Kidney (tissue), 14 donors: ENCODE data around the gene PTPRT. TPM values are rescaled to one million over a fixed set of nuclear protein-coding genes. Genes with fewer than 3 reads are reported as not detected.
A peak's percentile ranks its signal among the peaks of the same experiment; 100 is the strongest.

Experiments used
- DNase-seq, 5 donors: peaks; one replicate each; pipeline ENCODE4 v3.0.0-alpha.2; 2013 to 2020
- FAIRE-seq: peaks from 2 replicates; lab custom pipeline; 2012; peaks lifted over from hg19 to GRCh38; lab: Jason Lieb, UNC
- H3K27ac ChIP-seq, 2 donors: one replicate each; pipeline ENCODE4 v1.7.0; 2013; ENCODE audit warnings: low read depth in 2 of 2, low read length in 2 of 2, inconsistent platforms in 1 of 2
- H3K27me3 ChIP-seq: one replicate; pipeline ENCODE4 v1.7.1; 2013; ENCODE audit warnings: low read length, inconsistent platforms; ENCODE audit not compliant: control insufficient read depth, insufficient read depth
- H3K36me3 ChIP-seq, 3 donors: one replicate each; pipeline versions ENCODE4 v1.7.0 to v1.7.1; 2013; ENCODE audit warnings: low read length in 3 of 3, control low read depth in 1 of 3, inconsistent platforms in 1 of 3; ENCODE audit not compliant: insufficient read depth in 3 of 3, control insufficient read depth in 2 of 3
- H3K4me1 ChIP-seq, 3 donors: one replicate each; pipeline versions ENCODE4 v1.7.0 to v1.7.1; 2013; ENCODE audit warnings: low read length in 3 of 3, inconsistent platforms in 1 of 3, low read depth in 1 of 3; ENCODE audit not compliant: control insufficient read depth in 2 of 3, insufficient read depth in 2 of 3
- H3K4me3 ChIP-seq, 3 donors: one replicate each; pipeline versions ENCODE4 v1.7.0 to v1.8.1; 2013; ENCODE audit warnings: low read length in 3 of 3, control low read depth in 1 of 3, inconsistent platforms in 1 of 3
- H3K9ac ChIP-seq, 3 donors: one replicate each; pipeline versions ENCODE4 v1.7.0 to v1.7.1; 2013; ENCODE audit warnings: low read length in 3 of 3, control low read depth in 1 of 3, inconsistent platforms in 1 of 3
- H3K9me3 ChIP-seq, 3 donors: one replicate each; pipeline versions ENCODE4 v1.7.0 to v1.7.1; 2013; ENCODE audit warnings: low read length in 3 of 3, control low read depth in 1 of 3, inconsistent platforms in 1 of 3; ENCODE audit not compliant: control insufficient read depth in 2 of 3, insufficient read depth in 1 of 3
- CTCF ChIP-seq: IDR thresholded peaks from 3 replicates; pipeline ENCODE4 v1.5.1; 2012; ENCODE audit warnings: mild to moderate bottlenecking, moderate library complexity, borderline replicate concordance; ENCODE audit not compliant: insufficient read depth; ENCODE audit errors: extremely low read depth
- intact Hi-C: fragments of 100-400 bp; cut with DNase I; formaldehyde crosslinking; loops from one replicate; pipeline ENCODE4 v1.11.1; 2022
- polyA plus RNA-seq: library from polyadenylated mRNA; stranded (reverse); fragments of 350-450 nt; fragmentation: Illumina TruSeq; extraction: RNeasy Lipid Tissue Mini Kit (QIAGEN cat#74804); gene quantifications from one replicate; pipeline ENCODE4 v1.2.3, GENCODE V29; 2014; ENCODE audit warnings: low read depth, low replicate concordance; ENCODE audit not compliant: insufficient read depth
- total RNA-seq: library from RNA; stranded (reverse); fragmentation: NEBNext Ultra II Directional; extraction: Animal tissue kit (Norgen Biotek cat#: 25700); gene quantifications from one replicate; pipeline ENCODE4 v1.2.1, GENCODE V29; 2021
- donor health status: control.
- donor health status: control.
- donor health status: control.
- donor health status: control.
- donor health status: control.
- donor health status: DM: yes; HTN: yes; CAD: no.
- donor health status: Normal renal cell carcinoma (clear cell type).

Gene PTPRT
- total and polyA plus RNA-seq, 2 donors from 2014 or later: 0.60 TPM; not detected in 1

GRCh38 chr20:42024653-42025052 is 1165.1 kb downstream of the PTPRT start:
- no peak overlapping the region for H3K4me3 ChIP-seq
- FAIRE-seq (no peak), DNase-seq (peak in 4 of 5 donors; percentile 55 to 88 (median 75))
- H3K36me3 ChIP-seq: no peaks in the 10 kb centered on the region
- no peaks in the 10 kb centered on the region for H3K27me3 ChIP-seq
- no peaks in the 10 kb centered on the region for H3K9me3 ChIP-seq
- H3K9ac ChIP-seq: no peak overlapping the region
- H3K4me1 ChIP-seq: no peaks in the 10 kb centered on the region
- intact Hi-C loops: no loop called here
- TF ChIP-seq CTCF: no peak
- no peak overlapping the region for H3K27ac ChIP-seq
